ENCODE measurements around the gene MED13L.
"Not testable (repeated sequence)": the region's sequence is repeated elsewhere in the genome, so short reads cannot be mapped to it uniquely, and the experiment has no call there.

The MED13L gene

GRCh38 chr12:116043659-116044535, 233.6 kb downstream of the MED13L start:
- DNase-seq = no peak

- no peak for DNase-seq
These were observed 237.1 kb downstream of the MED13L start for GRCh38 chr12:116040402-116040801.

GRCh38 chr12:116039081-116039480, 238.4 kb downstream of the MED13L start:
- no peak for DNase-seq

- no peak for DNase-seq
These were observed 239.3 kb downstream of the MED13L start for GRCh38 chr12:116037941-116038837.

GRCh38 chr12:116033765-116034164, 243.7 kb downstream of the MED13L start:
- DNase-seq = no peak

GRCh38 chr12:116031624-116032023, 245.9 kb downstream of the MED13L start:
- not testable (repeated sequence) for DNase-seq

GRCh38 chr12:116028619-116029018, 248.9 kb downstream of the MED13L start:
- DNase-seq = no peak

GRCh38 chr12:116027551-116027821, 250.0 kb downstream of the MED13L start:
- no peak for DNase-seq

GRCh38 chr12:116026768-116027550, 250.5 kb downstream of the MED13L start:
- DNase-seq = no peak

- no peak for DNase-seq
These were observed 251.1 kb downstream of the MED13L start for GRCh38 chr12:116026346-116026745.

GRCh38 chr12:116024769-116025168, 252.7 kb downstream of the MED13L start:
- no peak for DNase-seq

- DNase-seq = no peak
These were observed 258.1 kb downstream of the MED13L start for GRCh38 chr12:116019415-116019814.

GRCh38 chr12:116018282-116018681, 259.2 kb downstream of the MED13L start:
- no peak for DNase-seq

GRCh38 chr12:116015525-116015924, 262.0 kb downstream of the MED13L start:
- no peak for DNase-seq

- DNase-seq = no peak
These were observed 264.7 kb downstream of the MED13L start for GRCh38 chr12:116012757-116013156.

GRCh38 chr12:116011217-116011616, 266.3 kb downstream of the MED13L start:
- DNase-seq = no peak

- no peak for DNase-seq
These were observed 267.0 kb downstream of the MED13L start for GRCh38 chr12:116010467-116010866.

GRCh38 chr12:116009805-116010204, 267.7 kb downstream of the MED13L start:
- DNase-seq = no peak

- no peak for DNase-seq
These were observed 271.4 kb downstream of the MED13L start for GRCh38 chr12:116006141-116006540.

- DNase-seq = no peak
These were observed 274.5 kb downstream of the MED13L start for GRCh38 chr12:116002890-116003536.

- no peak for DNase-seq
These were observed 277.2 kb downstream of the MED13L start for GRCh38 chr12:116000252-116000651.

GRCh38 chr12:115999582-115999981, 277.9 kb downstream of the MED13L start:
- no peak for DNase-seq
